ENCODE data around the gene CCNB2.

The CCNB2 gene

GRCh38 chr15:59169251-59169708, 64.3 kb downstream of the CCNB2 start:
- DNase-seq, result no peak

- no peak for DNase-seq
Measured at GRCh38 chr15:59170295-59171066, 65.5 kb downstream of the CCNB2 start.

- no peak for DNase-seq
Measured at GRCh38 chr15:59171067-59171397, 66.1 kb downstream of the CCNB2 start.

GRCh38 chr15:59172289-59172901, 67.4 kb downstream of the CCNB2 start:
- no peak for DNase-seq

GRCh38 chr15:59173194-59173593, 68.2 kb downstream of the CCNB2 start:
- no peak for DNase-seq

- DNase-seq, result no peak
Measured at GRCh38 chr15:59174151-59174834, 69.3 kb downstream of the CCNB2 start.
